HEK293 (cell line): ENCODE data around the gene PAX4.

Experiments used
- CTCF ChIA-PET: fragments of 350-600 bp; formaldehyde crosslinking; extraction: SDS; loops from one replicate; lab custom pipeline; 2021; ENCODE audit warnings: antibody characterized with exemption; lab: Yijun Ruan, JAX
- POLR2A ChIA-PET: fragments of 300-600 bp; formaldehyde crosslinking; extraction: SDS; loops from one replicate; lab custom pipeline; 2020; ENCODE audit warnings: antibody characterized with exemption, inconsistent platforms; lab: Yijun Ruan, JAX
- H3K27ac ChIP-seq: fragments of 200-500 bp; sonication (Bioruptor generic); 2 replicates; pipeline ENCODE4 v1.5.1; 2014; ENCODE audit warnings: low read depth, low read length, control low read depth, inconsistent platforms; ENCODE audit errors: extremely low read depth
- H3K36me3 ChIP-seq, 2 experiments: fragments of 200-500 bp in 1 of 2; sonication (Bioruptor generic) in 1 of 2; 1 replicate in 1 of 2; 2 replicates in 1 of 2; pipeline ENCODE4 v1.5.1; 2014 to 2017; ENCODE audit warnings: inconsistent platforms in 2 of 2, low read length in 2 of 2; ENCODE audit not compliant: control insufficient read depth in 2 of 2, insufficient read depth in 1 of 2
- H3K4me1 ChIP-seq: fragments of 200-500 bp; sonication (Bioruptor generic); 2 replicates; pipeline ENCODE4 v1.5.1; 2014; ENCODE audit warnings: mild to moderate bottlenecking, low read length, inconsistent platforms; ENCODE audit not compliant: control insufficient read depth, insufficient read depth
- H3K4me3 ChIP-seq: 2 replicates; pipeline ENCODE4 v1.5.1; 2011; ENCODE audit warnings: low read depth, mild to moderate bottlenecking, control low read depth, low read length, moderate library complexity
- H3K9me3 ChIP-seq: fragments of 200-500 bp; sonication (Bioruptor generic); 2 replicates; pipeline ENCODE4 v1.5.1; 2014; ENCODE audit warnings: low read depth, low read length, inconsistent platforms; ENCODE audit not compliant: control insufficient read depth, insufficient read depth
- GLIS1 ChIP-seq: fragments of 450-650 bp; formaldehyde crosslinking; IDR thresholded peaks from 2 replicates; pipeline ENCODE4 v1.5.1; 2016; ENCODE audit warnings: missing biosample characterization, missing genetic modification characterization
- SCRT1 ChIP-seq: fragments of 450-650 bp; formaldehyde crosslinking; IDR thresholded peaks from 2 replicates; pipeline ENCODE4 v1.5.1; 2016; ENCODE audit warnings: missing biosample characterization, missing genetic modification characterization, borderline replicate concordance
- YY2 ChIP-seq: fragments of 450-650 bp; formaldehyde crosslinking; IDR thresholded peaks from 2 replicates; pipeline ENCODE4 v1.5.1; 2016; ENCODE audit warnings: missing biosample characterization, missing genetic modification characterization
- ZBTB17 ChIP-seq: fragments of 450-650 bp; formaldehyde crosslinking; IDR thresholded peaks from 2 replicates; pipeline ENCODE4 v1.5.1; 2016; ENCODE audit warnings: missing biosample characterization, missing genetic modification characterization
- ZBTB20 ChIP-seq: fragments of 450-650 bp; formaldehyde crosslinking; IDR thresholded peaks from 2 replicates; pipeline ENCODE4 v1.5.1; 2016; ENCODE audit warnings: missing biosample characterization, missing genetic modification characterization
- ZBTB26 ChIP-seq: fragments of 450-650 bp; formaldehyde crosslinking; optimal IDR thresholded peaks from 2 replicates; pipeline ENCODE3; 2016; ENCODE audit warnings: missing biosample characterization, mild to moderate bottlenecking, missing genetic modification characterization
- ZBTB48 ChIP-seq: fragments of 450-650 bp; formaldehyde crosslinking; IDR thresholded peaks from 2 replicates; pipeline ENCODE4 v1.5.1; 2016; ENCODE audit warnings: missing biosample characterization, missing genetic modification characterization
- ZIC2 ChIP-seq: fragments of 450-650 bp; formaldehyde crosslinking; IDR thresholded peaks from 2 replicates; pipeline ENCODE4 v1.5.1; 2016; ENCODE audit warnings: missing biosample characterization, missing genetic modification characterization
- ZNF184 ChIP-seq: fragments of 450-650 bp; IDR thresholded peaks from 2 replicates; pipeline ENCODE4 v1.5.1; 2018; ENCODE audit warnings: missing biosample characterization, mild to moderate bottlenecking, missing genetic modification characterization
- ZNF214 ChIP-seq: fragments of 450-650 bp; formaldehyde crosslinking; IDR thresholded peaks from 2 replicates; pipeline ENCODE4 v1.5.1; 2017; ENCODE audit warnings: missing biosample characterization, mild to moderate bottlenecking, missing genetic modification characterization, borderline replicate concordance
- ZNF24 ChIP-seq: fragments of 450-650 bp; formaldehyde crosslinking; IDR thresholded peaks from 2 replicates; pipeline ENCODE4 v1.5.1; 2016; ENCODE audit warnings: missing biosample characterization, missing genetic modification characterization
- ZNF292 ChIP-seq: fragments of 450-650 bp; formaldehyde crosslinking; IDR thresholded peaks from 2 replicates; pipeline ENCODE4 v1.5.1; 2016; ENCODE audit warnings: low read depth, missing biosample characterization, missing genetic modification characterization, borderline replicate concordance
- ZNF302 ChIP-seq: fragments of 450-650 bp; formaldehyde crosslinking; IDR thresholded peaks from 2 replicates; pipeline ENCODE4 v1.5.1; 2016; ENCODE audit warnings: missing biosample characterization, missing genetic modification characterization, low read depth
- ZNF37A ChIP-seq: fragments of 450-650 bp; IDR thresholded peaks from 2 replicates; pipeline ENCODE4 v1.5.1; 2018; ENCODE audit warnings: missing biosample characterization, missing genetic modification characterization
- ZNF391 ChIP-seq: fragments of 450-650 bp; formaldehyde crosslinking; IDR thresholded peaks from 2 replicates; pipeline ENCODE4 v1.5.1; 2016; ENCODE audit warnings: low read depth, missing biosample characterization, missing genetic modification characterization, borderline replicate concordance
- ZNF394 ChIP-seq: fragments of 450-650 bp; formaldehyde crosslinking; IDR thresholded peaks from 2 replicates; pipeline ENCODE4 v1.5.1; 2016; ENCODE audit warnings: missing biosample characterization, missing genetic modification characterization, mild to moderate bottlenecking, moderate library complexity, borderline replicate concordance
- ZNF449 ChIP-seq: fragments of 450-650 bp; formaldehyde crosslinking; IDR thresholded peaks from 2 replicates; pipeline ENCODE4 v1.5.1; 2017; ENCODE audit warnings: missing biosample characterization, mild to moderate bottlenecking, missing genetic modification characterization, moderate library complexity
- ZNF549 ChIP-seq: fragments of 450-650 bp; IDR thresholded peaks from 2 replicates; pipeline ENCODE4 v1.5.1; 2018; ENCODE audit warnings: missing biosample characterization, missing genetic modification characterization, mild to moderate bottlenecking, inconsistent platforms, moderate library complexity
- ZNF623 ChIP-seq: fragments of 450-650 bp; formaldehyde crosslinking; IDR thresholded peaks from 2 replicates; pipeline ENCODE4 v1.5.1; 2016; ENCODE audit warnings: missing biosample characterization, missing genetic modification characterization
- TF ChIP-seq, protein P1 (sequence below): fragments of 450-650 bp; formaldehyde crosslinking; IDR thresholded peaks from 2 replicates; pipeline ENCODE4 v1.5.1; 2016; ENCODE audit warnings: missing biosample characterization, missing genetic modification characterization, borderline replicate concordance
- TF ChIP-seq, protein P2 (sequence below): IDR thresholded peaks from 2 replicates; pipeline ENCODE4 v1.6.1; 2011; ENCODE audit warnings: mild to moderate bottlenecking, low read depth, low read length, borderline replicate concordance
- TF ChIP-seq, protein P3 (sequence below): fragments of 450-650 bp; formaldehyde crosslinking; conservative IDR thresholded peaks from 2 replicates; pipeline ENCODE4 v1.5.1; 2016; ENCODE audit warnings: low read depth, missing biosample characterization, missing genetic modification characterization
- TF ChIP-seq, protein P4 (sequence below): sonication (generic); formaldehyde crosslinking; IDR thresholded peaks from 2 replicates; pipeline ENCODE4 v1.8.1; 2022; ENCODE audit warnings: mild to moderate bottlenecking, moderate library complexity, missing genetic modification reagents
- TF ChIP-seq, protein P5 (sequence below): fragments of 450-650 bp; formaldehyde crosslinking; IDR thresholded peaks from 2 replicates; pipeline ENCODE4 v1.5.1; 2016; ENCODE audit warnings: missing biosample characterization, missing genetic modification characterization, low read depth
- TF ChIP-seq, protein P6 (sequence below): fragments of 450-650 bp; formaldehyde crosslinking; IDR thresholded peaks from 2 replicates; pipeline ENCODE4 v1.5.1; 2016; ENCODE audit warnings: missing biosample characterization, missing genetic modification characterization

Gene PAX4

GRCh38 chr7:127582361-127582760 is 35.6 kb downstream of the PAX4 start:
- CTCF ChIA-PET: no interaction called here
- Histone ChIP-seq H3K4me3 (no peak overlapping the region), H3K9me3 (no peaks in the 10 kb centered on the region)
- TF ChIP-seq, protein P1, sequence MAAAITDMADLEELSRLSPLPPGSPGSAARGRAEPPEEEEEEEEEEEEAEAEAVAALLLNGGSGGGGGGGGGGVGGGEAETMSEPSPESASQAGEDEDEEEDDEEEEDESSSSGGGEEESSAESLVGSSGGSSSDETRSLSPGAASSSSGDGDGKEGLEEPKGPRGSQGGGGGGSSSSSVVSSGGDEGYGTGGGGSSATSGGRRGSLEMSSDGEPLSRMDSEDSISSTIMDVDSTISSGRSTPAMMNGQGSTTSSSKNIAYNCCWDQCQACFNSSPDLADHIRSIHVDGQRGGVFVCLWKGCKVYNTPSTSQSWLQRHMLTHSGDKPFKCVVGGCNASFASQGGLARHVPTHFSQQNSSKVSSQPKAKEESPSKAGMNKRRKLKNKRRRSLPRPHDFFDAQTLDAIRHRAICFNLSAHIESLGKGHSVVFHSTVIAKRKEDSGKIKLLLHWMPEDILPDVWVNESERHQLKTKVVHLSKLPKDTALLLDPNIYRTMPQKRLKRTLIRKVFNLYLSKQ (tag by site-specific recombination): no peak
- TF ChIP-seq, protein P2, sequence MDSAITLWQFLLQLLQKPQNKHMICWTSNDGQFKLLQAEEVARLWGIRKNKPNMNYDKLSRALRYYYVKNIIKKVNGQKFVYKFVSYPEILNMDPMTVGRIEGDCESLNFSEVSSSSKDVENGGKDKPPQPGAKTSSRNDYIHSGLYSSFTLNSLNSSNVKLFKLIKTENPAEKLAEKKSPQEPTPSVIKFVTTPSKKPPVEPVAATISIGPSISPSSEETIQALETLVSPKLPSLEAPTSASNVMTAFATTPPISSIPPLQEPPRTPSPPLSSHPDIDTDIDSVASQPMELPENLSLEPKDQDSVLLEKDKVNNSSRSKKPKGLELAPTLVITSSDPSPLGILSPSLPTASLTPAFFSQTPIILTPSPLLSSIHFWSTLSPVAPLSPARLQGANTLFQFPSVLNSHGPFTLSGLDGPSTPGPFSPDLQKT: no peak
- TF ChIP-seq ZNF549 (tag by site-specific recombination) (no peak), SCRT1 (tag by site-specific recombination) (no peak), ZNF184 (no peak), YY2 (tag by site-specific recombination) (no peak), ZNF391 (tag by site-specific recombination) (no peak), ZNF24 (tag by site-specific recombination) (peak; percentile 43; the same call in 1 of the 2 replicates), ZBTB17 (tag by site-specific recombination) (peak; percentile 68), ZBTB26 (tag by site-specific recombination) (peak; percentile 15), ZIC2 (peak; percentile 94), ZNF302 (tag by site-specific recombination) (no peak), ZNF623 (tag by site-specific recombination) (no peak), ZNF394 (tag by site-specific recombination) (peak; percentile 29; the same call in 1 of the 2 replicates), ZNF214 (tag by site-specific recombination) (no peak), ZNF292 (no peak), ZNF37A (tag by site-specific recombination) (no peak), GLIS1 (tag by site-specific recombination) (peak; percentile 30), ZBTB20 (no peak), ZBTB48 (peak; percentile 78), ZNF449 (no peak)
- TF ChIP-seq, protein P3, sequence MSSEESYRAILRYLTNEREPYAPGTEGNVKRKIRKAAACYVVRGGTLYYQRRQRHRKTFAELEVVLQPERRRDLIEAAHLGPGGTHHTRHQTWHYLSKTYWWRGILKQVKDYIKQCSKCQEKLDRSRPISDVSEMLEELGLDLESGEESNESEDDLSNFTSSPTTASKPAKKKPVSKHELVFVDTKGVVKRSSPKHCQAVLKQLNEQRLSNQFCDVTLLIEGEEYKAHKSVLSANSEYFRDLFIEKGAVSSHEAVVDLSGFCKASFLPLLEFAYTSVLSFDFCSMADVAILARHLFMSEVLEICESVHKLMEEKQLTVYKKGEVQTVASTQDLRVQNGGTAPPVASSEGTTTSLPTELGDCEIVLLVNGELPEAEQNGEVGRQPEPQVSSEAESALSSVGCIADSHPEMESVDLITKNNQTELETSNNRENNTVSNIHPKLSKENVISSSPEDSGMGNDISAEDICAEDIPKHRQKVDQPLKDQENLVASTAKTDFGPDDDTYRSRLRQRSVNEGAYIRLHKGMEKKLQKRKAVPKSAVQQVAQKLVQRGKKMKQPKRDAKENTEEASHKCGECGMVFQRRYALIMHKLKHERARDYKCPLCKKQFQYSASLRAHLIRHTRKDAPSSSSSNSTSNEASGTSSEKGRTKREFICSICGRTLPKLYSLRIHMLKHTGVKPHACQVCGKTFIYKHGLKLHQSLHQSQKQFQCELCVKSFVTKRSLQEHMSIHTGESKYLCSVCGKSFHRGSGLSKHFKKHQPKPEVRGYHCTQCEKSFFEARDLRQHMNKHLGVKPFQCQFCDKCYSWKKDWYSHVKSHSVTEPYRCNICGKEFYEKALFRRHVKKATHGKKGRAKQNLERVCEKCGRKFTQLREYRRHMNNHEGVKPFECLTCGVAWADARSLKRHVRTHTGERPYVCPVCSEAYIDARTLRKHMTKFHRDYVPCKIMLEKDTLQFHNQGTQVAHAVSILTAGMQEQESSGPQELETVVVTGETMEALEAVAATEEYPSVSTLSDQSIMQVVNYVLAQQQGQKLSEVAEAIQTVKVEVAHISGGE (tag by site-specific recombination): no peak
- TF ChIP-seq, protein P4, sequence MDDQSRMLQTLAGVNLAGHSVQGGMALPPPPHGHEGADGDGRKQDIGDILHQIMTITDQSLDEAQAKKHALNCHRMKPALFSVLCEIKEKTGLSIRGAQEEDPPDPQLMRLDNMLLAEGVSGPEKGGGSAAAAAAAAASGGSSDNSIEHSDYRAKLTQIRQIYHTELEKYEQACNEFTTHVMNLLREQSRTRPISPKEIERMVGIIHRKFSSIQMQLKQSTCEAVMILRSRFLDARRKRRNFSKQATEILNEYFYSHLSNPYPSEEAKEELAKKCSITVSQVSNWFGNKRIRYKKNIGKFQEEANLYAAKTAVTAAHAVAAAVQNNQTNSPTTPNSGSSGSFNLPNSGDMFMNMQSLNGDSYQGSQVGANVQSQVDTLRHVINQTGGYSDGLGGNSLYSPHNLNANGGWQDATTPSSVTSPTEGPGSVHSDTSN: no peak
- TF ChIP-seq, protein P5, sequence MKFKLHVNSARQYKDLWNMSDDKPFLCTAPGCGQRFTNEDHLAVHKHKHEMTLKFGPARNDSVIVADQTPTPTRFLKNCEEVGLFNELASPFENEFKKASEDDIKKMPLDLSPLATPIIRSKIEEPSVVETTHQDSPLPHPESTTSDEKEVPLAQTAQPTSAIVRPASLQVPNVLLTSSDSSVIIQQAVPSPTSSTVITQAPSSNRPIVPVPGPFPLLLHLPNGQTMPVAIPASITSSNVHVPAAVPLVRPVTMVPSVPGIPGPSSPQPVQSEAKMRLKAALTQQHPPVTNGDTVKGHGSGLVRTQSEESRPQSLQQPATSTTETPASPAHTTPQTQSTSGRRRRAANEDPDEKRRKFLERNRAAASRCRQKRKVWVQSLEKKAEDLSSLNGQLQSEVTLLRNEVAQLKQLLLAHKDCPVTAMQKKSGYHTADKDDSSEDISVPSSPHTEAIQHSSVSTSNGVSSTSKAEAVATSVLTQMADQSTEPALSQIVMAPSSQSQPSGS (tag by site-specific recombination): no peak
- TF ChIP-seq, protein P6, sequence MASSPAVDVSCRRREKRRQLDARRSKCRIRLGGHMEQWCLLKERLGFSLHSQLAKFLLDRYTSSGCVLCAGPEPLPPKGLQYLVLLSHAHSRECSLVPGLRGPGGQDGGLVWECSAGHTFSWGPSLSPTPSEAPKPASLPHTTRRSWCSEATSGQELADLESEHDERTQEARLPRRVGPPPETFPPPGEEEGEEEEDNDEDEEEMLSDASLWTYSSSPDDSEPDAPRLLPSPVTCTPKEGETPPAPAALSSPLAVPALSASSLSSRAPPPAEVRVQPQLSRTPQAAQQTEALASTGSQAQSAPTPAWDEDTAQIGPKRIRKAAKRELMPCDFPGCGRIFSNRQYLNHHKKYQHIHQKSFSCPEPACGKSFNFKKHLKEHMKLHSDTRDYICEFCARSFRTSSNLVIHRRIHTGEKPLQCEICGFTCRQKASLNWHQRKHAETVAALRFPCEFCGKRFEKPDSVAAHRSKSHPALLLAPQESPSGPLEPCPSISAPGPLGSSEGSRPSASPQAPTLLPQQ (tag by site-specific recombination): no peak

More at GRCh38 chr7:127582361-127582760, 35.6 kb downstream of the PAX4 start:
- Histone ChIP-seq H3K4me1 (peaks cover 6% of the 10 kb centered on the region; the same call in 1 of the 2 replicates), H3K27ac (no peak overlapping the region), H3K36me3 (peaks cover 0 to 46% of the 10 kb centered on the region in 2 experiments; a peak in 1 of 3 replicates)
- POLR2A ChIA-PET: no interaction called here
